K562 (cell line): Measurements from ENCODE around the gene MDH2. TPM values are rescaled to one million over a fixed set of nuclear protein-coding genes. Genes with fewer than 3 reads are reported as not detected.

Experiments used
- DNMT1 ChIP-seq: fragments of 450-650 bp; IDR thresholded peaks from 2 replicates; pipeline ENCODE4 v1.6.1; 2016; ENCODE audit warnings: antibody characterized with exemption, mild to moderate bottlenecking
- HLTF ChIP-seq: fragments of 450-650 bp; IDR thresholded peaks from 2 replicates; pipeline ENCODE4 v1.6.1; 2016
- HSF4 ChIP-seq: fragments of 250-450 bp; sonication (Bioruptor Pico); IDR thresholded peaks from 2 replicates; pipeline ENCODE4 v2.1.2; 2022; ENCODE audit warnings: mild to moderate bottlenecking, moderate library complexity, borderline replicate concordance
- IRF2 ChIP-seq: sonication (generic); formaldehyde crosslinking; IDR thresholded peaks from 2 replicates; pipeline ENCODE4 v1.8.1; 2022; ENCODE audit warnings: mild to moderate bottlenecking, missing genetic modification reagents
- KDM1A ChIP-seq, 2 experiments: fragments of 450-650 bp; IDR thresholded peaks; 2 replicates each; pipeline ENCODE4 v1.6.1; 2016; ENCODE audit warnings: mild to moderate bottlenecking in 2 of 2
- KDM4B ChIP-seq, 2 experiments: fragments of 450-650 bp in 1 of 2; sonication (generic) in 1 of 2; IDR thresholded peaks; 2 replicates each; pipeline ENCODE4 v1.6.1; 2016 to 2017; ENCODE audit warnings: borderline replicate concordance in 2 of 2, antibody characterized with exemption in 1 of 2, low read depth in 1 of 2, mild to moderate bottlenecking in 1 of 2
- MTF1 ChIP-seq: fragments of 250-450 bp; sonication (Bioruptor Pico); IDR thresholded peaks from 2 replicates; pipeline ENCODE4 v1.9.0; 2021; ENCODE audit warnings: moderate library complexity, mild to moderate bottlenecking, inconsistent platforms, borderline replicate concordance
- NCOA1 ChIP-seq: fragments of 450-650 bp; IDR thresholded peaks from 2 replicates; pipeline ENCODE4 v1.6.1; 2016; ENCODE audit warnings: low read depth
- NR1H2 ChIP-seq: sonication (generic); formaldehyde crosslinking; IDR thresholded peaks from 2 replicates; pipeline ENCODE4 v1.4.0; 2020; ENCODE audit warnings: mild to moderate bottlenecking, missing genetic modification reagents
- RAD51 ChIP-seq: fragments of 450-650 bp; IDR thresholded peaks from 2 replicates; pipeline ENCODE4 v1.7.1; 2016; ENCODE audit warnings: low read depth, mild to moderate bottlenecking, borderline replicate concordance
- SRSF3 ChIP-seq: fragments of 200-400 bp; formaldehyde crosslinking; IDR thresholded peaks from 2 replicates; pipeline ENCODE4 v1.6.1; 2016; ENCODE audit warnings: mild to moderate bottlenecking, low read length, moderate library complexity; ENCODE audit not compliant: insufficient read depth
- TFAM ChIP-seq: fragments of 250-450 bp; sonication (Bioruptor Pico); conservative IDR thresholded peaks from 2 replicates; pipeline ENCODE4 v1.5.0; 2021; ENCODE audit warnings: mild to moderate bottlenecking, moderate library complexity
- TRIM25 ChIP-seq: fragments of 450-650 bp; IDR thresholded peaks from 2 replicates; pipeline ENCODE4 v1.7.0; 2016; ENCODE audit warnings: borderline replicate concordance
- ZBTB8A ChIP-seq: fragments of 450-650 bp; IDR thresholded peaks from 2 replicates; pipeline ENCODE4 v1.6.1; 2018; ENCODE audit warnings: mild to moderate bottlenecking, moderate library complexity; ENCODE audit not compliant: partially characterized antibody
- ZNF217 ChIP-seq: sonication (generic); formaldehyde crosslinking; IDR thresholded peaks from 2 replicates; pipeline ENCODE4 v1.8.0; 2022; ENCODE audit warnings: mild to moderate bottlenecking, missing genetic modification reagents
- ZNF3 ChIP-seq: fragments of 250-450 bp; sonication (Bioruptor Pico); IDR thresholded peaks from 2 replicates; pipeline ENCODE4 v1.5.0; 2021; ENCODE audit warnings: mild to moderate bottlenecking, moderate library complexity
- ZNF695 ChIP-seq: fragments of 450-650 bp; formaldehyde crosslinking; IDR thresholded peaks from 2 replicates; pipeline ENCODE4 v1.4.0; 2020; ENCODE audit warnings: mild to moderate bottlenecking, moderate library complexity
- ZNF707 ChIP-seq: fragments of 250-450 bp; sonication (Bioruptor Pico); conservative IDR thresholded peaks from 2 replicates; pipeline ENCODE4 v1.8.0; 2022; ENCODE audit warnings: inconsistent platforms, mild to moderate bottlenecking, moderate library complexity
- polyA plus RNA-seq, 8 experiments: library from polyadenylated mRNA; depleted of rRNA in 4 of 8; stranded (reverse) in 5 of 8; unstranded in 3 of 8; fragments of >200 nt; fragmentation: Nextera tagmentation in 2 of 8; fragmentation: Illumina TruSeq in 1 of 8; extraction: Ambion mirVana in 2 of 8; extraction: Trizol in 1 of 8; gene quantifications; 2 replicates each; pipeline versions ENCODE4 v1.2.1 to v1.2.3, GENCODE V29; 2011 to 2014; ENCODE audit warnings: inconsistent platforms in 1 of 8, missing spikeins in 1 of 8
- total RNA-seq, 7 experiments: library from RNA; depleted of rRNA in 6 of 7; stranded (reverse); fragments of >200 nt in 6 of 7; fragmentation: Illumina TruSeq in 2 of 7; extraction: Trizol in 2 of 7; gene quantifications; 2 replicates each; pipeline versions ENCODE4 v1.2.1 to v1.2.3, GENCODE V29; 2011 to 2021; ENCODE audit warnings: low replicate concordance in 1 of 7
- TF ChIP-seq, protein P1 (sequence below): sonication (generic); formaldehyde crosslinking; IDR thresholded peaks from 2 replicates; pipeline ENCODE4 v1.8.0; 2022; ENCODE audit warnings: missing genetic modification reagents, mild to moderate bottlenecking, moderate library complexity, borderline replicate concordance
- TF ChIP-seq, protein P2 (sequence below): sonication (generic); formaldehyde crosslinking; IDR thresholded peaks from 2 replicates; pipeline ENCODE4 v1.8.0; 2022; ENCODE audit warnings: mild to moderate bottlenecking, low read depth, missing genetic modification reagents
- TF ChIP-seq, protein P3 (sequence below): fragments of 250-450 bp; sonication (Bioruptor Pico); IDR thresholded peaks from 2 replicates; pipeline ENCODE4 v1.9.0; 2021; ENCODE audit warnings: mild to moderate bottlenecking, inconsistent platforms
- TF ChIP-seq, protein P4 (sequence below): fragments of 250-450 bp; sonication (Bioruptor Pico); IDR thresholded peaks from 2 replicates; pipeline ENCODE4 v1.8.0; 2022; ENCODE audit warnings: moderate library complexity, mild to moderate bottlenecking, inconsistent platforms

The MDH2 gene
- total and polyA plus RNA-seq, 9 of the 15 experiments (the other 6 are each of a cell fraction or from before 2014, with no cell fraction given): 106 to 701 (median 242) TPM

DNA sequence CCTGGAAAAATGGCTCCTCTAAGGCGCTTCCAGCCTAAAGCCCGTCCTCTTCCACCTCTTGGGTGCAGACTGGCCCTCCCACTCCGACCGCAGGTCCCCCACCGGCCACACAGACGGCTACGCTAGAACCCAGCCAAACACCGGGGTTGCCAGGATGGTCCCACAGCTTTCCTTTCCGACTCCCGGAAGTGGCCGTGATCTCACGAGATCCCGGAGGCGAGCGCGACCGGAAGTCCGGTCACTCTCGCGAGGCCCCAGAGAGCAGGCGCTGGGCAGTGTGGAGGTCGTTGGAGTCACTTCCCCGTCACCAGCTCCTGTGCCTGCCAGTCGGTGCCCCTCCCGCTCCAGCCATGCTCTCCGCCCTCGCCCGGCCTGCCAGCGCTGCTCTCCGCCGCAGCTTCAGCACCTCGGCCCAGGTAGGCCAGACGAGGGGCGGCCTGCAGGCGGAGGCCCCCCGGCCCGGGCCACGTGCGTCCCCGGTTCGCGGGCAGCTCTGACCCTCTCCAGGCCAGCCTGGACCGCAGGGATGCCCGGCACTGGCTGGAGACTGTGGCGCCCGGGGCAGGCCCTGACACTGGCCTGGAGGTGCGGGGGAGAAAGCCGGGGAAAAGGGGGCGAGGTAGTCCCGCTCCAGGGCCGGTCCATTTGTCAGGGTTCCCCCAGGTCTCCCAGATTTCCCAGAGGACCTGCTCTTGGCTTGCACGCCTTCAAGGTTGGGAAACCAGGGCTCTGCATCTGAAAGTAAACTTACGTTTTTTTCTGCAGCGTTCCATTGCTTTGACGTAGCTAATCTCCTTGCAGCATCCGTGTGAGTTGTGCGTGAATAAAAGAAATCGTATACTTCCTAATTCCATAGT lies at the start of gene MDH2, which contains the start of gene STYXL1 (continued):
- TF ChIP-seq HLTF (no peak), SRSF3 (peak; percentile 91; the same call in 1 of the 2 replicates), ZNF3 (no peak), KDM4B (IDR thresholded peaks at IDR 0.05; ENCODE audit: borderline replicate concordance in 2 of 2, low read depth in 1 of 2) (peak in 1 of 2 experiments; percentile 93; a peak in 1 of 4 replicates), TFAM (CRISPR knock-in tag) (no peak), ZNF695 (no peak), RAD51 (no peak), ZBTB8A (no peak), TRIM25 (no peak), DNMT1 (no peak), NR1H2 (no peak), HSF4 (CRISPR knock-in tag) (no peak), NCOA1 (peak; percentile 94), ZNF707 (CRISPR knock-in tag) (no peak), MTF1 (no peak), IRF2 (no peak), ZNF217 (CRISPR knock-in tag) (no peak), KDM1A (IDR thresholded peaks at IDR 0.05) (no peak)
- TF ChIP-seq, protein P1, sequence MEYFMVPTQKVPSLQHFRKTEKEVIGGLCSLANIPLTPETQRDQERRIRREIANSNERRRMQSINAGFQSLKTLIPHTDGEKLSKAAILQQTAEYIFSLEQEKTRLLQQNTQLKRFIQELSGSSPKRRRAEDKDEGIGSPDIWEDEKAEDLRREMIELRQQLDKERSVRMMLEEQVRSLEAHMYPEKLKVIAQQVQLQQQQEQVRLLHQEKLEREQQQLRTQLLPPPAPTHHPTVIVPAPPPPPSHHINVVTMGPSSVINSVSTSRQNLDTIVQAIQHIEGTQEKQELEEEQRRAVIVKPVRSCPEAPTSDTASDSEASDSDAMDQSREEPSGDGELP (CRISPR knock-in tag): peak; percentile 89
- TF ChIP-seq, protein P2, sequence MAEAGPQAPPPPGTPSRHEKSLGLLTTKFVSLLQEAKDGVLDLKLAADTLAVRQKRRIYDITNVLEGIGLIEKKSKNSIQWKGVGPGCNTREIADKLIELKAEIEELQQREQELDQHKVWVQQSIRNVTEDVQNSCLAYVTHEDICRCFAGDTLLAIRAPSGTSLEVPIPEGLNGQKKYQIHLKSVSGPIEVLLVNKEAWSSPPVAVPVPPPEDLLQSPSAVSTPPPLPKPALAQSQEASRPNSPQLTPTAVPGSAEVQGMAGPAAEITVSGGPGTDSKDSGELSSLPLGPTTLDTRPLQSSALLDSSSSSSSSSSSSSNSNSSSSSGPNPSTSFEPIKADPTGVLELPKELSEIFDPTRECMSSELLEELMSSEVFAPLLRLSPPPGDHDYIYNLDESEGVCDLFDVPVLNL: 0 out of 2 replicates have a peak, but pooled peaks have one; percentile 35
- TF ChIP-seq, protein P3, sequence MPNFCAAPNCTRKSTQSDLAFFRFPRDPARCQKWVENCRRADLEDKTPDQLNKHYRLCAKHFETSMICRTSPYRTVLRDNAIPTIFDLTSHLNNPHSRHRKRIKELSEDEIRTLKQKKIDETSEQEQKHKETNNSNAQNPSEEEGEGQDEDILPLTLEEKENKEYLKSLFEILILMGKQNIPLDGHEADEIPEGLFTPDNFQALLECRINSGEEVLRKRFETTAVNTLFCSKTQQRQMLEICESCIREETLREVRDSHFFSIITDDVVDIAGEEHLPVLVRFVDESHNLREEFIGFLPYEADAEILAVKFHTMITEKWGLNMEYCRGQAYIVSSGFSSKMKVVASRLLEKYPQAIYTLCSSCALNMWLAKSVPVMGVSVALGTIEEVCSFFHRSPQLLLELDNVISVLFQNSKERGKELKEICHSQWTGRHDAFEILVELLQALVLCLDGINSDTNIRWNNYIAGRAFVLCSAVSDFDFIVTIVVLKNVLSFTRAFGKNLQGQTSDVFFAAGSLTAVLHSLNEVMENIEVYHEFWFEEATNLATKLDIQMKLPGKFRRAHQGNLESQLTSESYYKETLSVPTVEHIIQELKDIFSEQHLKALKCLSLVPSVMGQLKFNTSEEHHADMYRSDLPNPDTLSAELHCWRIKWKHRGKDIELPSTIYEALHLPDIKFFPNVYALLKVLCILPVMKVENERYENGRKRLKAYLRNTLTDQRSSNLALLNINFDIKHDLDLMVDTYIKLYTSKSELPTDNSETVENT (CRISPR knock-in tag): peak; percentile 87
- TF ChIP-seq, protein P4, sequence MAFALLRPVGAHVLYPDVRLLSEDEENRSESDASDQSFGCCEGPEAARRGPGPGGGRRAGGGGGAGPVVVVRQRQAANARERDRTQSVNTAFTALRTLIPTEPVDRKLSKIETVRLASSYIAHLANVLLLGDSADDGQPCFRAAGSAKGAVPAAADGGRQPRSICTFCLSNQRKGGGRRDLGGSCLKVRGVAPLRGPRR (CRISPR knock-in tag): no peak
